ENCODE data around the gene TPPP2. TPM values are rescaled to one million over a fixed set of nuclear protein-coding genes. Genes with fewer than 3 reads are reported as not detected.

TPPP2 gene
- total RNA-seq, 4 donors from 2014 or later = 0.22 to 2.3 (median 1.1) TPM

GRCh38 chr14:21022686-21023085 is 7.3 kb upstream of the TPPP2 start:
- intact Hi-C loops (cut with DNase I; ENCODE audit: low total_unique reads) (no loop called here), in situ Hi-C loops (cut with MboI; ENCODE audit: low sequenced_read_pairs in 4 of 4) (no loop called here)
- Histone ChIP-seq H3K4me1 (peaks cover 77 to 81% of the 10 kb centered on the region in 2 donors), H3K27me3 (no peaks in the 10 kb centered on the region), H3K36me3 (peaks cover 0 to 58% of the 10 kb centered on the region in 2 donors), H3K9me3 (no peaks in the 10 kb centered on the region), H3K4me3 (peak overlapping the region; percentile 95 to 99 (median 99)), H3K27ac (peak overlapping the region; percentile 97 to 100 (median 100))
- TF ChIP-seq POLR2A (IDR thresholded peaks at IDR 0.05) = no peak
- TF ChIP-seq, protein P1, sequence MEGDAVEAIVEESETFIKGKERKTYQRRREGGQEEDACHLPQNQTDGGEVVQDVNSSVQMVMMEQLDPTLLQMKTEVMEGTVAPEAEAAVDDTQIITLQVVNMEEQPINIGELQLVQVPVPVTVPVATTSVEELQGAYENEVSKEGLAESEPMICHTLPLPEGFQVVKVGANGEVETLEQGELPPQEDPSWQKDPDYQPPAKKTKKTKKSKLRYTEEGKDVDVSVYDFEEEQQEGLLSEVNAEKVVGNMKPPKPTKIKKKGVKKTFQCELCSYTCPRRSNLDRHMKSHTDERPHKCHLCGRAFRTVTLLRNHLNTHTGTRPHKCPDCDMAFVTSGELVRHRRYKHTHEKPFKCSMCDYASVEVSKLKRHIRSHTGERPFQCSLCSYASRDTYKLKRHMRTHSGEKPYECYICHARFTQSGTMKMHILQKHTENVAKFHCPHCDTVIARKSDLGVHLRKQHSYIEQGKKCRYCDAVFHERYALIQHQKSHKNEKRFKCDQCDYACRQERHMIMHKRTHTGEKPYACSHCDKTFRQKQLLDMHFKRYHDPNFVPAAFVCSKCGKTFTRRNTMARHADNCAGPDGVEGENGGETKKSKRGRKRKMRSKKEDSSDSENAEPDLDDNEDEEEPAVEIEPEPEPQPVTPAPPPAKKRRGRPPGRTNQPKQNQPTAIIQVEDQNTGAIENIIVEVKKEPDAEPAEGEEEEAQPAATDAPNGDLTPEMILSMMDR (IDR thresholded peaks at IDR 0.05 in 4 of 5, conservative IDR thresholded peaks at IDR 0.05 in 1 of 5) = no peak
- DNase-seq = no peak
- ATAC-seq = no peak

DNA sequence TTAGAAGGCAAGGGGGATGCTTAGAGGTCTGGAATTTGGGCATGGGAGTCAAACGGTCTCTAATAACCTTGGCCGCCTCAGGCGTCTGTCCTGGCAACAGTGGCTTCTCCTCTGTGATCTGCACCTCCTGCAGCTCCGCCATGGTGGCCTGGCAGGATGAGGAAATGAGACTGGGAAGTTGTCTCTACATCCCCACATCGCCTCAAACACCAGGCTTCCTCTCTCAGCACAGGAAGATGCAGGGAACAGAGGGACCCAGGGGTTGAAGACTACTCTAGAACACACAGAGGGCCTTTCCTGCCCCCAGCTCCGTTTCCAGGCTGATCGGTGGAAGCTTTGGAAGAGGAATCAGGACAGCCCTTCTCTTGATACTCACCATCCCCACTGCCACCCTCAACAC is 6.8 kb upstream of the TPPP2 start:
- intact Hi-C loops (cut with DNase I; ENCODE audit: low total_unique reads) = no loop called here
- no peak for ATAC-seq
- peak overlapping the region; percentile 95 to 99 (median 99) for H3K4me3 ChIP-seq
- peak overlapping the region; percentile 97 to 100 (median 100) for H3K27ac ChIP-seq
- H3K36me3 ChIP-seq = peaks cover 0 to 53% of the 10 kb centered on the region in 2 donors
- H3K27me3 ChIP-seq = no peaks in the 10 kb centered on the region
- in situ Hi-C loops (cut with MboI; ENCODE audit: low sequenced_read_pairs in 4 of 4) = no loop called here
- TF ChIP-seq, protein P1 (IDR thresholded peaks at IDR 0.05 in 4 of 5, conservative IDR thresholded peaks at IDR 0.05 in 1 of 5) = no peak
- no peak for TF ChIP-seq POLR2A (IDR thresholded peaks at IDR 0.05)
- H3K4me1 ChIP-seq = peaks cover 77 to 80% of the 10 kb centered on the region in 2 donors
- H3K9me3 ChIP-seq = no peaks in the 10 kb centered on the region
- DNase-seq = peak in 1 of 2 donors; percentile 49

GRCh38 chr14:21023817-21024584 is 6.0 kb upstream of the TPPP2 start:
- H3K27ac ChIP-seq = peak overlapping the region; percentile 97 to 100 (median 100)
- peak overlapping the region; percentile 95 to 99 (median 99) for H3K4me3 ChIP-seq
- in situ Hi-C loops (cut with MboI; ENCODE audit: low sequenced_read_pairs in 4 of 4) = no loop called here
- no peaks in the 10 kb centered on the region for H3K9me3 ChIP-seq
- DNase-seq (peak in 1 of 2 donors; percentile 55), ATAC-seq (peak in 1 of 2 donors; percentile 10)
- H3K36me3 ChIP-seq = peaks cover 0 to 45% of the 10 kb centered on the region in 2 donors
- no peaks in the 10 kb centered on the region for H3K27me3 ChIP-seq
- intact Hi-C loops (cut with DNase I; ENCODE audit: low total_unique reads) = no loop called here
- H3K4me1 ChIP-seq = peaks cover 69 to 76% of the 10 kb centered on the region in 2 donors
- TF ChIP-seq, protein P1 (IDR thresholded peaks at IDR 0.05 in 4 of 5, conservative IDR thresholded peaks at IDR 0.05 in 1 of 5) = no peak
- TF ChIP-seq POLR2A (IDR thresholded peaks at IDR 0.05) = no peak

DNA sequence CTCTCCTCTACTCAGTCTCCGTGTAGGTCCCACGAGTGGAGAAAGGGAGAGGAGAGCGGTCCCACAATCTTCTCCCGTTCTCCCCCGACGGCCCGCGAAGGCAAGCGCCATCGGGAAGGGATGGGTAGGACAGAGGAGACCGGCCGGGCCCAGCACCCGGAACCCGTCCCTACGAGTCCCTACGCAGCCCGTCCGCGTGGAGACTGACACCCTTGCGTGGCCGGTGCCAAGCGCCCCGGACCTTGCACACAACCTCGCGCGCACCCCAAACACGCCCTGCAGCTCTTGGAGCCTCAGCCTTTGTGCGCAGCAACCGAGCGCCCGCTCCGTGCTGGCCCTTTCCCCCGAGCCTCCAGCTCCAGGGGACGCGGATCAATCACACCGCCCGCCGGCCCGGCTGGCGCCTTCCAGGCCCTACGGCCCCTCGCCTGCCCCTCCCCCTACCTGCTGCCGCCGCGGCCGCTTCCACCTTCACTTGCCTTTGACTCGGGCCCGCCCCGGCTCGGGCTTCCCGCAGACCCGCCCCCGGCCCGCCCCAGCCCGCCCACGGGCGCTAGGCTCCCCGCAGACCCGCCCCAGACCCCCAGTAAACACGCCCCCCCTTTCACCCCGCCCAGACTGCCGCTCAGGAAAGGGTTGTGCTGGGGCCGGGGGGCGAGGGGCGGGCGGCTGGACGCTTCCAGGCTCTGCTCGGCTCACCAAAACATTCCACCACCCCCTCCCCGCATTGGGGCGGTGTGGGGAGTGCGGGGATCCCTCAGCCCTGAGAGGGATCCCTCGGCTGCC is 5.2 kb upstream of the TPPP2 start, which contains the start of gene NDRG2:
NDRG2 (minus strand) TSS at position 477 of the 786 bp plus-strand sequence. CDS start 1,746 bp downstream, outside the sequence.
- no peaks in the 10 kb centered on the region for H3K9me3 ChIP-seq
- H3K4me1 ChIP-seq = peaks cover 65 to 68% of the 10 kb centered on the region in 2 donors
- in situ Hi-C loops (cut with MboI; ENCODE audit: low sequenced_read_pairs in 4 of 4) (loop anchor here in 1 of 4 donors (25.0 kb wide), 1 partner anchor 562 kb away; the partner anchor contains the start of genes APEX1, OSGEP, PIP4P1 and PNP), intact Hi-C loops (cut with DNase I; ENCODE audit: low total_unique reads) (loop anchor here (1.0 kb wide), 1 partner anchor 15 kb away; no protein-coding TSS in a partner anchor)
- no peaks in the 10 kb centered on the region for H3K27me3 ChIP-seq
- TF ChIP-seq POLR2A (IDR thresholded peaks at IDR 0.05) = peak; percentile 73 to 90
- TF ChIP-seq, protein P1 (IDR thresholded peaks at IDR 0.05 in 4 of 5, conservative IDR thresholded peaks at IDR 0.05 in 1 of 5) = no peak
- peak within 1 kb of the TSS; percentile 97 to 100 (median 100) for H3K27ac ChIP-seq
- H3K4me3 ChIP-seq = peak within 1 kb of the TSS; percentile 95 to 99 (median 99)
- ATAC-seq (peak; percentile 36 to 56), DNase-seq (peak; percentile 82 to 89)
- peaks cover 0 to 37% of the 10 kb centered on the region in 2 donors for H3K36me3 ChIP-seq

Measured in gastrocnemius medialis (tissue), 4 donors.